ENCODE measurements around the gene CHD8. TPM values are rescaled to one million over a fixed set of nuclear protein-coding genes. Genes with fewer than 3 reads are reported as not detected.

The CHD8 gene
- total and polyA plus RNA-seq, 2 experiments from 2014 or later, result 21.2 to 35.9 TPM

- 1% methylated on average over 54 of the region's 54 CpGs for WGBS, 2 experiments (ENCODE audit: low coverage in 1 of 2, low lambda C conversion rate in 2 of 2, missing lambda C conversion rate in 2 of 2)
- Histone ChIP-seq H4K20me1 (ENCODE audit: insufficient read depth) (no peaks in the 10 kb centered on the region), H3K36me3 (ENCODE audit: low read depth) (peaks cover 22% of the 10 kb centered on the region), H3K4me2 (ENCODE audit: unreplicated experiment) (peak within 1 kb of the TSS; percentile 98), H3K79me2 (ENCODE audit: insufficient read depth) (peaks cover 48% of the 10 kb centered on the region), H3K27me3 (replicated peaks; ENCODE audit: insufficient read depth) (no peaks in the 10 kb centered on the region), H3K27ac (peak within 1 kb of the TSS; percentile 94), H3K4me1 (ENCODE audit: insufficient read depth) (peaks cover 29% of the 10 kb centered on the region), H3K9me2 (ENCODE audit: insufficient read depth) (no peaks in the 10 kb centered on the region), H3K9me3 (ENCODE audit: low read depth) (no peaks in the 10 kb centered on the region), H2AFZ (peak within 1 kb of the TSS; percentile 82), H3F3A (ENCODE audit: insufficient read depth) (peaks cover 29% of the 10 kb centered on the region), H3K9ac (peak within 1 kb of the TSS; percentile 97), H3K4me3 (peak within 1 kb of the TSS; percentile 87)
- peak; percentile 99 for DNase-seq
- in situ Hi-C loops (cut with MboI), result no loop called here
- TF ChIP-seq EZH2phosphoT487 (IDR thresholded peaks at IDR 0.05; ENCODE audit: insufficient read depth, low read depth) (no peak), EZH2 (IDR thresholded peaks at IDR 0.05; ENCODE audit: insufficient read depth, poor library complexity, severe bottlenecking) (no peak)
These were observed 72.0 kb downstream of the CHD8 start, which contains the start of gene SUPT16H for GRCh38 chr14:21383848-21384493. TSS of gene SUPT16H (minus strand) at chr14:21384019. CDS start at chr14:21383927, 92 bp downstream.

GRCh38 chr14:21382886-21383847 lies 72.8 kb downstream of the CHD8 start:
- H4K20me1 ChIP-seq (ENCODE audit: insufficient read depth), result no peaks in the 10 kb centered on the region
- peak overlapping the region; percentile 87 for H3K4me3 ChIP-seq
- H2AFZ ChIP-seq, result peak overlapping the region; percentile 82
- 0 to 2% methylated on average over 34 to 39 of the region's 39 CpGs for WGBS, 2 experiments (ENCODE audit: low coverage in 1 of 2, low lambda C conversion rate in 2 of 2, missing lambda C conversion rate in 2 of 2)
- H3F3A ChIP-seq (ENCODE audit: insufficient read depth), result peaks cover 29% of the 10 kb centered on the region
- peak overlapping the region; percentile 97 for H3K9ac ChIP-seq
- no peak for TF ChIP-seq EZH2 (IDR thresholded peaks at IDR 0.05; ENCODE audit: insufficient read depth, poor library complexity, severe bottlenecking)
- TF ChIP-seq EZH2phosphoT487 (IDR thresholded peaks at IDR 0.05; ENCODE audit: insufficient read depth, low read depth), result no peak
- peak overlapping the region; percentile 98 for H3K4me2 ChIP-seq (ENCODE audit: unreplicated experiment)
- no peaks in the 10 kb centered on the region for H3K27me3 ChIP-seq (replicated peaks; ENCODE audit: insufficient read depth)
- H3K4me1 ChIP-seq (ENCODE audit: insufficient read depth), result peaks cover 29% of the 10 kb centered on the region
- H3K36me3 ChIP-seq (ENCODE audit: low read depth), result peaks cover 17% of the 10 kb centered on the region
- peaks cover 56% of the 10 kb centered on the region for H3K79me2 ChIP-seq (ENCODE audit: insufficient read depth)
- in situ Hi-C loops (cut with MboI), result no loop called here
- no peaks in the 10 kb centered on the region for H3K9me2 ChIP-seq (ENCODE audit: insufficient read depth)
- peak; percentile 86 for DNase-seq
- peak overlapping the region; percentile 94 for H3K27ac ChIP-seq
- no peaks in the 10 kb centered on the region for H3K9me3 ChIP-seq (ENCODE audit: low read depth)

GRCh38 chr14:21382095-21382494 lies 73.8 kb downstream of the CHD8 start:
- H3K4me1 ChIP-seq (ENCODE audit: insufficient read depth), result peaks cover 29% of the 10 kb centered on the region
- H3K36me3 ChIP-seq (ENCODE audit: low read depth), result peaks cover 12% of the 10 kb centered on the region
- H3K4me3 ChIP-seq, result peak overlapping the region; percentile 87
- H3K9me3 ChIP-seq (ENCODE audit: low read depth), result no peaks in the 10 kb centered on the region
- peaks cover 29% of the 10 kb centered on the region for H3F3A ChIP-seq (ENCODE audit: insufficient read depth)
- H3K9ac ChIP-seq, result peak overlapping the region; percentile 97
- H3K4me2 ChIP-seq (ENCODE audit: unreplicated experiment), result peak overlapping the region; percentile 98
- H2AFZ ChIP-seq, result no peak overlapping the region
- no peaks in the 10 kb centered on the region for H3K9me2 ChIP-seq (ENCODE audit: insufficient read depth)
- peak; percentile 9 for DNase-seq
- H3K27ac ChIP-seq, result peak overlapping the region; percentile 94
- H4K20me1 ChIP-seq (ENCODE audit: insufficient read depth), result no peaks in the 10 kb centered on the region
- no peaks in the 10 kb centered on the region for H3K27me3 ChIP-seq (replicated peaks; ENCODE audit: insufficient read depth)
- TF ChIP-seq EZH2phosphoT487 (IDR thresholded peaks at IDR 0.05; ENCODE audit: insufficient read depth, low read depth), result no peak
- no peak for TF ChIP-seq EZH2 (IDR thresholded peaks at IDR 0.05; ENCODE audit: insufficient read depth, poor library complexity, severe bottlenecking)
- in situ Hi-C loops (cut with MboI), result no loop called here
- peaks cover 67% of the 10 kb centered on the region for H3K79me2 ChIP-seq (ENCODE audit: insufficient read depth)

- H3K9me3 ChIP-seq (ENCODE audit: low read depth), result no peaks in the 10 kb centered on the region
- H3K27me3 ChIP-seq (replicated peaks; ENCODE audit: insufficient read depth), result no peaks in the 10 kb centered on the region
- 88 to 91% methylated on average over 6 of the region's 6 CpGs for WGBS, 2 experiments (ENCODE audit: low coverage in 1 of 2, low lambda C conversion rate in 2 of 2, missing lambda C conversion rate in 2 of 2)
- H3F3A ChIP-seq (ENCODE audit: insufficient read depth), result peaks cover 17% of the 10 kb centered on the region; the same call in 1 of the 2 replicates
- no peak overlapping the region for H3K4me2 ChIP-seq (ENCODE audit: unreplicated experiment)
- no peaks in the 10 kb centered on the region for H4K20me1 ChIP-seq (ENCODE audit: insufficient read depth)
- no peak for DNase-seq
- H3K27ac ChIP-seq, result no peak overlapping the region
- H3K4me1 ChIP-seq (ENCODE audit: insufficient read depth), result peaks cover 23% of the 10 kb centered on the region
- H2AFZ ChIP-seq, result no peak overlapping the region
- in situ Hi-C loops (cut with MboI), result no loop called here
- TF ChIP-seq EZH2 (IDR thresholded peaks at IDR 0.05; ENCODE audit: insufficient read depth, poor library complexity, severe bottlenecking) (no peak), EZH2phosphoT487 (IDR thresholded peaks at IDR 0.05; ENCODE audit: insufficient read depth, low read depth) (no peak)
- H3K79me2 ChIP-seq (ENCODE audit: insufficient read depth), result peaks cover 94% of the 10 kb centered on the region
- peaks cover 11% of the 10 kb centered on the region for H3K36me3 ChIP-seq (ENCODE audit: low read depth)
- no peaks in the 10 kb centered on the region for H3K9me2 ChIP-seq (ENCODE audit: insufficient read depth)
- H3K9ac ChIP-seq, result no peak overlapping the region
- no peak overlapping the region for H3K4me3 ChIP-seq
These were observed 76.6 kb downstream of the CHD8 start for GRCh38 chr14:21379338-21379737.

All from GM23248 (cell line).